ENCODE data around the gene KCTD3. TPM values are rescaled to one million over a fixed set of nuclear protein-coding genes. Genes with fewer than 3 reads are reported as not detected.
A peak's percentile ranks its signal among the peaks of the same experiment; 100 is the strongest.

The KCTD3 gene
- total RNA-seq, 4 donors from 2014 or later, result 62.4 to 99.8 (median 82.0) TPM

GRCh38 chr1:215600867-215601266 lies 33.8 kb downstream of the KCTD3 start:
- H3K9me3 ChIP-seq, result no peaks in the 10 kb centered on the region
- TF ChIP-seq CTCF (IDR thresholded peaks at IDR 0.05) (no peak), EP300 (IDR thresholded peaks at IDR 0.05) (no peak), POLR2A (IDR thresholded peaks at IDR 0.05) (no peak)
- H3K36me3 ChIP-seq, result peaks cover 0 to 34% (median 0%) of the 10 kb centered on the region in 3 donors
- no peak overlapping the region for H3K4me3 ChIP-seq
- DNase-seq (ENCODE audit: low spot score in 2 of 2), result no peak
- no peak overlapping the region for H3K27ac ChIP-seq
- H3K27me3 ChIP-seq, result no peaks in the 10 kb centered on the region
- 95 to 96% methylated on average over 10 of the region's 10 CpGs for WGBS, 2 donors
- H3K4me1 ChIP-seq, result peaks cover 0 to 19% (median 8%) of the 10 kb centered on the region in 4 donors

DNA sequence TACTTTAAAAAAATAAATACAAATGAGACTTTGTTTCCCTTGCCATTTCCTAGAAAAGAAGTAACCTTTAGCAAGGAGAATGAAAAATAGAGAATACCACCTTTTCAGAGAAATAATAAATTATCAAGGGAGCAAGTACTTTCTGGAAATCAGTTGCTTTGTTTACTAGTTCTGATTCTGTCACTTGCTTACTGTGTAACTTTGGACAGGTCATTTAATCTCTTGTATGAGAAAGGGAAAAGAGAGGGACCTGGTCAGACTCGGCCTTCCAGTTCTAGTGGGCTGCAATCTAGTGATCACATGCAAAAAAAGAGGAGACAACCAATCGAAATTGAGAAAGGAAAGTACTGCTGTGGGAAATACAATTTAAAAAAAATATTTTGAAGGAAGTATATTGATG lies 34.2 kb downstream of the KCTD3 start:
- no peaks in the 10 kb centered on the region for H3K27me3 ChIP-seq
- no peak for TF ChIP-seq POLR2A (IDR thresholded peaks at IDR 0.05)
- no peak for TF ChIP-seq EP300 (IDR thresholded peaks at IDR 0.05)
- no peak for TF ChIP-seq CTCF (IDR thresholded peaks at IDR 0.05)
- H3K9me3 ChIP-seq, result no peaks in the 10 kb centered on the region
- peaks cover 0 to 21% (median 10%) of the 10 kb centered on the region in 4 donors for H3K4me1 ChIP-seq
- H3K27ac ChIP-seq, result no peak overlapping the region
- no peak overlapping the region for H3K4me3 ChIP-seq
- WGBS, 2 donors, result 81 to 90% methylated on average over 2 of the region's 2 CpGs
- peaks cover 0 to 31% (median 0%) of the 10 kb centered on the region in 3 donors for H3K36me3 ChIP-seq
- DNase-seq (ENCODE audit: low spot score in 2 of 2), result no peak

DNA sequence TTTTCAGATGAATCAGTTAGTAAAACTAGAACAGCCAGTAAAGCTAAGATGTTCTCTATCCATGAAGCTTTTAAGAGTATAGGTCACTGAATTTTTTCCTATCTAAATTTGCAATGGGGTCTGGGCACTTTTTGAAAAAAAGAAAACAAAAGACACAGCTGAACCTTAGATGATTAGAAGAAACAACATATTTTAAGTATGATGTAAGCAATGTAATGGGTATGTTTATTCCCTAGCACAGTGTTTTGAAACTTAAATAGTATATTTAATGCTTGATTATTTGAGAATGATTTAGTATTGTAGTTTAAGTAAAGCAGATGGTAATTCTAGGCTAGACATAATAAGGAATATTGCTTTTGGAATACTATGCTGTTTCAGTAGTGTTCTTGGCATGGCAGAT lies 36.2 kb downstream of the KCTD3 start:
- DNase-seq (ENCODE audit: low spot score in 2 of 2), result no peak
- Histone ChIP-seq H3K36me3 (peaks cover 0 to 25% (median 0%) of the 10 kb centered on the region in 3 donors), H3K27ac (peak overlapping the region in 1 of 4 donors; percentile 10), H3K27me3 (no peaks in the 10 kb centered on the region), H3K4me3 (no peak overlapping the region), H3K4me1 (peaks cover 0 to 34% (median 4%) of the 10 kb centered on the region in 4 donors), H3K9me3 (no peaks in the 10 kb centered on the region)
- TF ChIP-seq EP300 (IDR thresholded peaks at IDR 0.05) (no peak), POLR2A (IDR thresholded peaks at IDR 0.05) (no peak), CTCF (IDR thresholded peaks at IDR 0.05) (no peak)

- TF ChIP-seq EP300 (IDR thresholded peaks at IDR 0.05) (no peak), POLR2A (IDR thresholded peaks at IDR 0.05) (no peak), CTCF (IDR thresholded peaks at IDR 0.05) (no peak)
- H3K27me3 ChIP-seq, result no peaks in the 10 kb centered on the region
- H3K4me3 ChIP-seq, result no peak overlapping the region
- no peak for DNase-seq (ENCODE audit: low spot score in 2 of 2)
- H3K36me3 ChIP-seq, result peaks cover 0 to 34% (median 0%) of the 10 kb centered on the region in 3 donors
- peak overlapping the region in 1 of 4 donors; percentile 58 for H3K27ac ChIP-seq
- H3K4me1 ChIP-seq, result peaks cover 0 to 29% (median 6%) of the 10 kb centered on the region in 4 donors
- no peaks in the 10 kb centered on the region for H3K9me3 ChIP-seq
These were observed 38.0 kb downstream of the KCTD3 start for GRCh38 chr1:215605011-215605621.

DNA sequence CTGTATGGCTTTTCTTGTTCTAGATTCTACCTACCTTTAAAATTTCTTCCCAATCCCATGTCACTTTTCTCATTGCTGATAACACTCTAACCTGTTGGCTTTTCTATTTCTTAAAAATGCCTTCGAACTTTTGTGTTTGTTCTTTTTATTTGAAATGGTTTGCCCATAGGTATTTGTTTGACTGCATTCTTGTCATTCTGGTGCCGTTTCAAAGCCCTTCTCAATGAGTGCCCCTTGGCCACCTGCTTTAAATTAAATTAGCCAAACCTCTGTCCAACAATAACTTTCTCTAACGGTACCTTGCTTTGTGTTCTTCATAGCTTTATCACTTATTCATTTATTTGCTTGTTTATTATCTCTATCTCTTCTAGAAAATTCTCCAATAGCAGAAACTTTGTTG lies 38.9 kb downstream of the KCTD3 start:
- Histone ChIP-seq H3K36me3 (peaks cover 0 to 30% (median 0%) of the 10 kb centered on the region in 3 donors), H3K4me1 (peaks cover 0 to 29% (median 6%) of the 10 kb centered on the region in 4 donors), H3K4me3 (no peak overlapping the region), H3K27me3 (no peaks in the 10 kb centered on the region), H3K27ac (no peak overlapping the region), H3K9me3 (no peaks in the 10 kb centered on the region)
- 56 to 80% methylated on average over 3 of the region's 3 CpGs for WGBS, 2 donors
- DNase-seq (ENCODE audit: low spot score in 2 of 2), result no peak
- TF ChIP-seq POLR2A (IDR thresholded peaks at IDR 0.05), result no peak
